ENCODE measurements around the gene ZNF117. TPM values are rescaled to one million over a fixed set of nuclear protein-coding genes. Genes with fewer than 3 reads are reported as not detected.

ZNF117 gene
- total and polyA plus RNA-seq, 2 of the 8 experiments (the other 6 are each of a cell fraction or from before 2014, with no cell fraction given): 2.9 to 13.0 TPM

DNA sequence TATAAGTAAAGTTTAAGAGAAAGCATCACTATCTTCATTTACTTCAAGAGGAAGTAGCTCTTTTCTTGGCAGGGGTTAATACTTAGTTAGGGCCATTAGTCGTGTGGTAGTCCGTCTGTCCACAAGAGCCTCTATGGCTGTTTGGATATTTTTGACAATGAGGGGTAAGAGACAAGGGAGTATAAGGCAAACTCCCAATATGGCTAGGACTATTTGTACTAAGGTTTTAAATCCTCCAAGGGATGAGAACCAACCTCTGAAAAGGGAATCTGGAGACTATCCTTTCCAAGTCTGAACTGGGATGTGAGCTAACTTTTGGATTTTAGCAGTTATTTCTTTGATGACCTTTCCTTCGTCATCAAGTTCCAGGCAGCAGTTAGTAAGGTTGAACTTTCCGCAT, at the start of gene ZNF117 (continued):
- TF ChIP-seq, protein P1, sequence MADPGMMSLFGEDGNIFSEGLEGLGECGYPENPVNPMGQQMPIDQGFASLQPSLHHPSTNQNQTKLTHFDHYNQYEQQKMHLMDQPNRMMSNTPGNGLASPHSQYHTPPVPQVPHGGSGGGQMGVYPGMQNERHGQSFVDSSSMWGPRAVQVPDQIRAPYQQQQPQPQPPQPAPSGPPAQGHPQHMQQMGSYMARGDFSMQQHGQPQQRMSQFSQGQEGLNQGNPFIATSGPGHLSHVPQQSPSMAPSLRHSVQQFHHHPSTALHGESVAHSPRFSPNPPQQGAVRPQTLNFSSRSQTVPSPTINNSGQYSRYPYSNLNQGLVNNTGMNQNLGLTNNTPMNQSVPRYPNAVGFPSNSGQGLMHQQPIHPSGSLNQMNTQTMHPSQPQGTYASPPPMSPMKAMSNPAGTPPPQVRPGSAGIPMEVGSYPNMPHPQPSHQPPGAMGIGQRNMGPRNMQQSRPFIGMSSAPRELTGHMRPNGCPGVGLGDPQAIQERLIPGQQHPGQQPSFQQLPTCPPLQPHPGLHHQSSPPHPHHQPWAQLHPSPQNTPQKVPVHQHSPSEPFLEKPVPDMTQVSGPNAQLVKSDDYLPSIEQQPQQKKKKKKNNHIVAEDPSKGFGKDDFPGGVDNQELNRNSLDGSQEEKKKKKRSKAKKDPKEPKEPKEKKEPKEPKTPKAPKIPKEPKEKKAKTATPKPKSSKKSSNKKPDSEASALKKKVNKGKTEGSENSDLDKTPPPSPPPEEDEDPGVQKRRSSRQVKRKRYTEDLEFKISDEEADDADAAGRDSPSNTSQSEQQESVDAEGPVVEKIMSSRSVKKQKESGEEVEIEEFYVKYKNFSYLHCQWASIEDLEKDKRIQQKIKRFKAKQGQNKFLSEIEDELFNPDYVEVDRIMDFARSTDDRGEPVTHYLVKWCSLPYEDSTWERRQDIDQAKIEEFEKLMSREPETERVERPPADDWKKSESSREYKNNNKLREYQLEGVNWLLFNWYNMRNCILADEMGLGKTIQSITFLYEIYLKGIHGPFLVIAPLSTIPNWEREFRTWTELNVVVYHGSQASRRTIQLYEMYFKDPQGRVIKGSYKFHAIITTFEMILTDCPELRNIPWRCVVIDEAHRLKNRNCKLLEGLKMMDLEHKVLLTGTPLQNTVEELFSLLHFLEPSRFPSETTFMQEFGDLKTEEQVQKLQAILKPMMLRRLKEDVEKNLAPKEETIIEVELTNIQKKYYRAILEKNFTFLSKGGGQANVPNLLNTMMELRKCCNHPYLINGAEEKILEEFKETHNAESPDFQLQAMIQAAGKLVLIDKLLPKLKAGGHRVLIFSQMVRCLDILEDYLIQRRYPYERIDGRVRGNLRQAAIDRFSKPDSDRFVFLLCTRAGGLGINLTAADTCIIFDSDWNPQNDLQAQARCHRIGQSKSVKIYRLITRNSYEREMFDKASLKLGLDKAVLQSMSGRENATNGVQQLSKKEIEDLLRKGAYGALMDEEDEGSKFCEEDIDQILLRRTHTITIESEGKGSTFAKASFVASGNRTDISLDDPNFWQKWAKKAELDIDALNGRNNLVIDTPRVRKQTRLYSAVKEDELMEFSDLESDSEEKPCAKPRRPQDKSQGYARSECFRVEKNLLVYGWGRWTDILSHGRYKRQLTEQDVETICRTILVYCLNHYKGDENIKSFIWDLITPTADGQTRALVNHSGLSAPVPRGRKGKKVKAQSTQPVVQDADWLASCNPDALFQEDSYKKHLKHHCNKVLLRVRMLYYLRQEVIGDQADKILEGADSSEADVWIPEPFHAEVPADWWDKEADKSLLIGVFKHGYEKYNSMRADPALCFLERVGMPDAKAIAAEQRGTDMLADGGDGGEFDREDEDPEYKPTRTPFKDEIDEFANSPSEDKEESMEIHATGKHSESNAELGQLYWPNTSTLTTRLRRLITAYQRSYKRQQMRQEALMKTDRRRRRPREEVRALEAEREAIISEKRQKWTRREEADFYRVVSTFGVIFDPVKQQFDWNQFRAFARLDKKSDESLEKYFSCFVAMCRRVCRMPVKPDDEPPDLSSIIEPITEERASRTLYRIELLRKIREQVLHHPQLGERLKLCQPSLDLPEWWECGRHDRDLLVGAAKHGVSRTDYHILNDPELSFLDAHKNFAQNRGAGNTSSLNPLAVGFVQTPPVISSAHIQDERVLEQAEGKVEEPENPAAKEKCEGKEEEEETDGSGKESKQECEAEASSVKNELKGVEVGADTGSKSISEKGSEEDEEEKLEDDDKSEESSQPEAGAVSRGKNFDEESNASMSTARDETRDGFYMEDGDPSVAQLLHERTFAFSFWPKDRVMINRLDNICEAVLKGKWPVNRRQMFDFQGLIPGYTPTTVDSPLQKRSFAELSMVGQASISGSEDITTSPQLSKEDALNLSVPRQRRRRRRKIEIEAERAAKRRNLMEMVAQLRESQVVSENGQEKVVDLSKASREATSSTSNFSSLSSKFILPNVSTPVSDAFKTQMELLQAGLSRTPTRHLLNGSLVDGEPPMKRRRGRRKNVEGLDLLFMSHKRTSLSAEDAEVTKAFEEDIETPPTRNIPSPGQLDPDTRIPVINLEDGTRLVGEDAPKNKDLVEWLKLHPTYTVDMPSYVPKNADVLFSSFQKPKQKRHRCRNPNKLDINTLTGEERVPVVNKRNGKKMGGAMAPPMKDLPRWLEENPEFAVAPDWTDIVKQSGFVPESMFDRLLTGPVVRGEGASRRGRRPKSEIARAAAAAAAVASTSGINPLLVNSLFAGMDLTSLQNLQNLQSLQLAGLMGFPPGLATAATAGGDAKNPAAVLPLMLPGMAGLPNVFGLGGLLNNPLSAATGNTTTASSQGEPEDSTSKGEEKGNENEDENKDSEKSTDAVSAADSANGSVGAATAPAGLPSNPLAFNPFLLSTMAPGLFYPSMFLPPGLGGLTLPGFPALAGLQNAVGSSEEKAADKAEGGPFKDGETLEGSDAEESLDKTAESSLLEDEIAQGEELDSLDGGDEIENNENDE (IDR thresholded peaks at IDR 0.05; ENCODE audit: insufficient replicate concordance, low read length): no peak
- TF ChIP-seq POLR2A (IDR thresholded peaks at IDR 0.05; ENCODE audit: control extremely low read depth in 1 of 2, low read depth in 2 of 2, low read length in 2 of 2): no peak
- no peak for TF ChIP-seq CREB1 (IDR thresholded peaks at IDR 0.05)
- no peak for TF ChIP-seq NRF1 (IDR thresholded peaks at IDR 0.05; ENCODE audit: low read depth, low read length)
